ENCODE measurements around the gene CCDC47. TPM values are rescaled to one million over a fixed set of nuclear protein-coding genes. Genes with fewer than 3 reads are reported as not detected.

CCDC47 gene
- total RNA-seq, 1 experiment from 2014 or later, result 35.5 TPM

DNA sequence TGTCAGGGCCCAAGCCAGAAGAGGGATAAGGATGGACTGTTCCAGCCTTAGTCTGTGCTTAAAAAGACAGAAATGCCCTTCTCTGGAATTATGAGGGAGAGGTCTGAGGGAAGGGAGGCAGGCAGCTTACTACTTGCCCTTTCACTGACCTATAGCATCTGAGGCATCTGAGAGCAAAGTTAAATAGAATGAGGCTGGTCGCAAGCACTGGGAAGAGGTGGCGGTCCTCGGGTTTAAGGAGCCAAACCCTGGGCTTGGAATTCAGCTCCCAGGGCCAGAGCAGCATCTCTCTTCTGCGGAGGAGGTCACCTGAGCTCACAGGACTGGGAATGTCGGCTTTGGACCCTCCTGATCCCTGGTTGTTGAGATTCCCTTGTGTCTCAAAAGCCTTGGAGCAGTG lies 70.4 kb downstream of the CCDC47 start:
- DNase-seq (ENCODE audit: low read depth), result no peak
- in situ Hi-C loops (cut with HindIII; ENCODE audit: low pct_unique_long_range_greater_than_20kb, low sequenced_read_pairs), result no loop called here

DNA sequence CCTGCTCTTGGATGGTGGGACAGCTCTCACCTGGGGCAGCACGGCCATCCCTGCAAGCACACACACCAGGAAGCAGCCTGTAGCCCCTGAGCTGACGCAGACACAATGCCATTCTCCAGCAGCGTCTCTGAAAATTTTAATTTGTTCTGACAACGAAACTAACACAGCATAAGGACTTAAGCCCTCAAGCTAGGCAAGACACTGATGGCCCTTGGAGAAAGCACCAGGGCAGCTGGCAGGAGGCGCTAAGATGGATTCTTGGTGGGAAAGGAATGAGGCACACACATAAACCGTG lies 70.7 kb downstream of the CCDC47 start:
- DNase-seq (ENCODE audit: low read depth), result no peak
- in situ Hi-C loops (cut with HindIII; ENCODE audit: low pct_unique_long_range_greater_than_20kb, low sequenced_read_pairs), result no loop called here

DNA sequence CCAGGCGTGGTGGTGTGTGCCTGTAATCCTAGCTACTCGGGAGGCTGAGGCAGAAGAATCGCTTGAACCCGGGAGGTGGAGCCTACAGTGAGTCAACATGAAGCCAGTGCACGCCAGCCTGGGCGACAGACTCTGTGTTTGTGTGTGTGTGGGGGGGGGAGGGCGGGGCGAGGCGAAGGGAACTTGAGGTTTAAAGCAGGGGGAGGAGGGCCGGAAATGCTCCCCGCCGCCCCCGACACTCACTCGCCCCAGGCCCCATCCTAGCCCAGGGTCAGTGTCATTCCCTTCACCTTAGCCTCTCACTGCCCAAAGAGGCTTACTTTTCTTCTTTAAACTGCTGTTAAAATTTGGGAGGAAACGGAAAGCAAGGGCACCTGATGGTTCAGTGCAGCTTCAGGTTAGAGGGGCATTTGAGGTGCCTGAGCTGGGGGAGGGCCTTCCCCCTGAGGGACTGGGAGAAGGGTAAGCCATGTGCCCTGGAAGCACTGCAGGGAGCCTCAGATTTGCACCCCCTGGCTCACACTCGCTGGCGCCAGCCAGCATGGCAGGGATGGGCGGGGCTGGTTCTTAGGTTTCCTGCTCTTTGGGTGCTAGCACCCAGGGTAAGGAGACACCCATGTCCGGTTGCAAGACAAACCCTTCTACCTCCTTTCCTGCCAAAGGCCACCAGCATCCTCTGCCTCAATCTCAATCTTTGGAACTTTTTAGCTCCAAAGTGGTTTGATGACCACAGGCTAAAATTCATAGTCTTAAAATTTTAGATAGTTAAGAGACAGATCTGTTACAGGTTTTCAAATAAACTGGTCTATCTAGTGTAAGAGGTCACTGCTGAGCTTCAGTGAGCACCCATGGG lies 71.3 kb downstream of the CCDC47 start:
- in situ Hi-C loops (cut with HindIII; ENCODE audit: low pct_unique_long_range_greater_than_20kb, low sequenced_read_pairs), result no loop called here
- DNase-seq (ENCODE audit: low read depth), result no peak

DNA sequence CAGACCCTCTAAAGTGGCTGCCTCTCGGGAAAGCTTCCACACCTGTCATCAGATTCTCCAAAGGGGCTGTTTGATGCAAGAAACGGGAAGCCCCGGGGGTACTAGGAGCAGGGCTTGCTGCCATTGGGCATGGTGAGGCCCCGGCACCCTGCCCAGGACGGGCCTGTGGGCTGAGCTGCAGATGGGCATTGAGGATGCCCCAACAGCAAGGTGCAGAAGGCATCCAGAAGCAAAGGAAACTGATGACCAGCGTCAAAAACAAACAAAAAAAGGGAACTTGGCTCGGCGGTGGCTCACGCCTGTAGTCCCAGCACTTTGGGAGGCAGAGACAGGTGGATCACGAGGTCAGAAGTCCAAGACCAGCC lies 72.0 kb downstream of the CCDC47 start:
- in situ Hi-C loops (cut with HindIII; ENCODE audit: low pct_unique_long_range_greater_than_20kb, low sequenced_read_pairs), result no loop called here
- DNase-seq (ENCODE audit: low read depth), result no peak

DNA sequence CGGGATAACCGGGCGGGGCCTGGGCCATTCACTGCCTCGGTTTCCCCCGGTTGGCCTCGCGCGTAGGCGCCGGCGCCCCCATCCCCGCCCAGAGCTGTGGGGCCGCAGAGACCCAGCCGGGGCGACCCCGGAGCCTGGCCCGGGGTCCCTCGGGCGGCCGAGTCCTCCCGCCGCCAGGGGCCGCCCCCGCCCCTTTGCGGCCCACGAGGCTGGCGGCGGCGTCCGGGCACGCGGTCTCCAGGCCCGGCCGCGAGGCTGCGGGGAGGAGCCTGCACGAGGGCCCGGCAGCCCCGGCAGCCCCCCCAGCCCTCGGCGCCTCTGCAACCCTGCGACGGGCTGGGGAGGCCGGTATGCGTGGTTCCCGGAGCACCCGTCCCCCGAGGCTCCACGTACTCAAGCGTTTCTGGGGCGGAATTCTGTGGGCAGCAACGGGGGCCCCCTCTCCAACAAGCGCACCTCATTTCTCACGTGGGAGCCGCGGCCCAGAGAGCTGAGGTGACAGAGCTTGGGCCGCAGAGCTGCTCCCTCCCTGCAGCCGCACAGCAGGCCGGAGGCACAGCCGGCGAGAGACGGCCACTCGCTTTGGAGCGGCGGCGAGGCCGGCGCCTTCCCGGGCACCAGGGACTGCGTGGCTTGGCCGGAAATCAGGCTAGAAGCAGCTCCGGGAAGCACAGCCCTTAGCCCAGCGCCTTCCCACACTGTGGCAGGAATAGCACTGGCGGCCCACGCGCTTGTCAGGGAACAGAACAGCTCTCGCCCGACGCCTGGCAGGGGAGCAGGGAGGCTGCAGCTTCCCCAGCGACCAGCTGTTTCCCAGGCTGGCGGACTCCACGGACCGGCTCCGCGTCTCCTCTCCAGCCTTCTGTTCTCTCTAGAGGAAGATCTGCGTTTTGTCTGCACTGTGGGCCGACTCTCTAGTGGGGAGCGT lies 72.6 kb downstream of the CCDC47 start:
- DNase-seq (ENCODE audit: low read depth), result no peak
- in situ Hi-C loops (cut with HindIII; ENCODE audit: low pct_unique_long_range_greater_than_20kb, low sequenced_read_pairs), result no loop called here

DNA sequence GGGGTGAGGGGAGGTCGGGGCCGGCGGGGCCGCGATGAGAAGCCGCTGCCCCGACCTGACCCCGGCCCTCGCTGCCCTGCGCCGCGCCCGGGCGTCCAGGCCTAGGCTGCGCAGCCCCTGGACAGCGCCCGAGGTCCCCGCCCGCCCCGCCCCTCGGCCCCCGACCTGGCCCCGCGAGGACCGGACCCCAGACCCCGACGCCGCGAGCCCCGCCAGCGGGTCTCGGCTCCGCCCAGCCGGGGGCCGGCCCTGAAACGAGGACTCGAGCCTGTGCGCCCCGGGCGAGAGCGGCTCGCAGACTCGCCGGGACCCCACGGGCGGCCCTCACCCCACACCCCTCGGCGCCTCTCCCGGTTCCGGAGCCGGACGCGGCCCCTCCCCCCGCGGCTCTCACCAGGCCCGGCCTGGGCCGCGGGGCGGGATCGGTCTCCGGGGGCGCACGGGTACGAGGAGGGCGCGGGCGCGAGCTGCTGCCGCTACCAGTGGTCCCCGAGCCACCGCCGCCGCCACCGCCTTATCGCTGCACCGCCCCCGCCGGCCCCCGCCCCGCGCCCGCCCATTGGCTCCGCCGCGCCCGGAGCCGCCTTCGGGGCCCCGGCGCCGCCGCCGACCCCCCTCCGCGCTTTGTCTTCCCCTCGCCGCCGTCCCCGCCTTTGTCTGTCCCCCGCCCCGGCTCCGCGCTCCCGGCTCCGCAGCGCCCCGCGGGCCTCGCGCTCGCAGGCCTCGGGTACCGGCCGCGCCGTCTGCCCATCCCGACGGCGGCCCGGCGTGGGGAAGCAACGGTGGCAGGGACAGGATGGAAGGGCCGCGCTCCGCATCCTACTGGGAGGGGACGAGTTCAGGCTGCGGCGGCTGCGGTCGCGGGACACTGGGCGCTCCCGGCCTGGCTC lies 73.5 kb downstream of the CCDC47 start, which contains the start of gene LIMD2:
TSS of gene LIMD2 (minus strand) at position 488 of the 890 bp plus-strand sequence. CDS start 827 bp downstream, outside the sequence.
- in situ Hi-C loops (cut with HindIII; ENCODE audit: low pct_unique_long_range_greater_than_20kb, low sequenced_read_pairs), result no loop called here
- DNase-seq (ENCODE audit: low read depth), result peak; percentile 11

DNA sequence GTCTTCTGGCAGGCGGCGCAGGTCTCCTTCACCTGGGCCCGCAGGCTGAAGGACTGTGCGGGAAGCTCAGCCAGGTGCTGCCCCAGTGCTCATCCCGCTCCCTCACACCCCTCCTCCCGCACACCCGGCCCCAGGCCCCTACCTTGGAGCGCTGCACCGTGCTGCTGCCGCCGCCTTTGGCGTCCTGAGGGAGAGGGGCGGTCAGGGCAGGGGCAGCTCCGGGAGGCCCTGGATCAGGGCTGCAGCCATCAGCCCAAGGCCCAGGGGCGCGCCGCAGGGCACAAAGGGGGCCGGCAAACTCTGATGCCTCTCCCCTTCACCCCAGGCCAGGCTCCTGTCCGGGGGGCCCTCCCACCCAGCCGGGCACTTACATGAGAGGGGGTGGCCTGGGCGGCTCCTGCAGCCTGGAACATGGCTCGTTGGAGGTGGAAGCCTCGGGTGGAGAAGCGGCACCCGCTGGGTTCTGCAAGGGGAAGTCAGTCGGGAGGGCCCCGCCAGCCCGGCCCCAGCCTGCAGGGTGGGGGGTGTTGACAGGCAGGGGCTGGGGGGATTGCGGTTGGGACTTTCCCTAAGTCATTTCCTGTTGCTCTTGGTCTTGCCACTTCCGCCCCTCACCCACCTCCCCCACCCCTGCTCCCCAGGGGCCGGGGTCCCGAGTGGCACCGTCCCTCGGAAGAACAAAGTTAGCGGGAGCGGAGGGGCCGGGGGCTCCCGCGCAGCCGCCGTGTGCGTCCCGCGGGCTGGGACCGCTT lies 74.3 kb downstream of the CCDC47 start:
- in situ Hi-C loops (cut with HindIII; ENCODE audit: low pct_unique_long_range_greater_than_20kb, low sequenced_read_pairs), result no loop called here
- no peak for DNase-seq (ENCODE audit: low read depth)

DNA sequence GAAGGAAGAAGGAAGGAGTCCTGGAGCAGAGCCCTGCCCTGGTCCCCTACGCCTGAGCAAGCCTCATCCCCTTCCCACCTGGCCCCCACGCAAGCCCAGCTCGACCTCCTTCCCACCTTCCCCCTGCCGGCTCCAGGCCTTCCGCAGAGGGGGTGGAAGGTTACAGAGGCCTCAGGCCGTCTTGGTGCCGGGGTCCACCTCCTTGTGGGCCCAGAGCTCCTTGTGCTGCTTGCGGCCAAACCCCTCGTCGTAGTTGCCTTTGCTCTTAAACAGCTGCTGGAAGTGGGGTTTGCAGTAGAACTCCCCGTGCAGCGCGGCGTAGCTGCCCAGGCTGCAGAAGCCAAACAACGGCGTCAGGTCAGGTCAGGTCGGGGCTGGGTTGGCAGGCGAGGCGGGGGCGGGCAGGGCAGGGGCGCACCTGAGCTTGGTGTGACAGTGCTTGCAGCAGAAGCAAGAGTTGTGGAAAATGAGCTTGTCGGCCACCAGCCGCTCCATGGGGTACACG lies 75.0 kb downstream of the CCDC47 start:
- in situ Hi-C loops (cut with HindIII; ENCODE audit: low pct_unique_long_range_greater_than_20kb, low sequenced_read_pairs), result no loop called here
- DNase-seq (ENCODE audit: low read depth), result no peak

DNA sequence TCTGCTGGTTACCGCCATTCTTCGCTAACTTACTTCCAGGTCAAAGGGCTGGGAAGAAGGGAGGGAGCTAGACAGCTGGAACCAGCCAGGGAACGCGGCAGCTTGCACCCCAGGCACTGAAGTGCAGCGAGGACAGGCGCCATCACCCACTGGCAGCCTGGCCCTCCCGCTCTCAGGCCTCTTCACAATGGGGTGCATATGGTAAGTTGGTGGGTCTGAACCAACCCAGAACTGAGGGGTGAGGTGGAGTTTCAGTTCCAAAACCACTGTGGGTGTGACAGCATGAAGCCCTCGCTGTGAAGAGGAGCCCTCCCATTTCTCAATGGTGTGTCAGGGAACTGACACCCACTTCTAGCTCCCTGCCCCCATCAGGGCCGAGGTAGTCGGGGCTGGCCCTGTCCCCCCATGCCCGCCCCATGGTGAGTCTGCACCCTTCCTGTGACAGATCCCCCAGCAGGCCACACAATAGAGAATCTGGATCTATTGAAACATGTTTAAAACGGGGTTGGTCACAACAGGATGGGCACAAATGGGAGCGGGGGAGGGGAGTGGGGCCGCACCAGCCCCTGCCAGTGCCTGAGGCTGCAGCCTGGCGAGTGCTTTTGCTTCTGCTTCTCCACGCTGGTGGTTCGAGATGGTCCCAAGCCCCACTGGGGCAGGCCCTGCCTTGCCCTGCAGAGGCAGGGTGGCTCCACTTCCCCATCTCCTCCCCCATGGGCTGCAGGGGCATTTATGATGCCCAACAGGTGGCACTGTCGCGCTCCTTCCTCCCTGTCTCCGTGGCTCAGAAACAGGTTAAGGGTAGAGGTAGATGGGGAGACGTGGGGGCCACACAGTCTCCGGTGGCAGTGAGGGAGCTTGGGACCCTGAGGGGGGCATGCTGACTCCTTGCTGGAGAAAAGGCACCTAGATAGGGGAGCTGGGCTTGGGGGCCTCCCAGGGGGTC lies 75.8 kb downstream of the CCDC47 start:
- no peak for DNase-seq (ENCODE audit: low read depth)
- in situ Hi-C loops (cut with HindIII; ENCODE audit: low pct_unique_long_range_greater_than_20kb, low sequenced_read_pairs), result no loop called here

DNA sequence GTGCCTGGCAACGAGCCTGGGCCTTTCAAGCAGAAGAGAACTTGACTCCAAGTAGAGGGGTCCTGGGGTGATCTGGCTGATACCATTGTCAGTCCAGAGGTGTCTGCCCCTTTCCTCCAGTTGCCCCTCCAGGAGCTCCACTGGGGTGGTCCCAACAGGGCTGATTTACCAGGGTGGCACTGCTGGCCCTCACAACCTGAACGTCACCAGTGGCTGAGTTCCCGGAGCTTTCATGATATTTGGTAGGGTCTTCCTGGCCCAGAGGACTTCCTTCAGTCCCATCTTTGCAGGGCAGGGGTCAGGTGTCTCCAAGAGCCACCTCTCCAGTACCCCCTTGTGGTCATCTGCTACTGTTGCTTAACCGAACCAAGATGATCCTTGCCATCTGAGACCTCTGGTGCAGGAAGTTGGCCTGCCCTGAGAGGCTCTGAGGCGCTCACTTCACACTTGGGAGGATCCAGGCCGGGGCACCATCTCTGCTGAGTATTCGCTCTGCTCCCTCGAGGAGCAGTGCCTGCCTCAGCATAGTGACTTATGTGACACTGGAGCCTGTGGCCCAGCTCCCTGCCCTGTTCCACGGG lies 76.9 kb downstream of the CCDC47 start:
- DNase-seq (ENCODE audit: low read depth), result peak; percentile 33
- in situ Hi-C loops (cut with HindIII; ENCODE audit: low pct_unique_long_range_greater_than_20kb, low sequenced_read_pairs), result no loop called here

DNA sequence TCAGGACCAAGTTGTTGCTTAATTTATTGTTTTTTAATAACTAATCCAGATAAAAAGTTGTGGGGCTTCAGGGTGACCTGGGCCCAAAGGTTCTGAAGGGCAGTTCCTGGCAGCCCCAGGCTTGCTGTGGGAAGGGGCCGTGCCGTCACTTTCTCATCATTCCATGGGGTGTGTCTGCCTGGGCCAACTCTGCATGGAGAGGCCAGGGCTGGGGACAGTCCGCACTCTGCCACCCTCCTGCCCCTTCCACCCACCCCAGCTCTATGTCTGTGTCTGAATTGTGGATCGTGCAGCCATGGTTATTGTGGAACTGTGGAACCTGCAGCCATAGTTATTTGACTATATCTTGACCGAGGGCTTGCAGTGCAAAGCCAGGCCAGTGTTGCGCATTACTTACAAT lies 77.5 kb downstream of the CCDC47 start:
- in situ Hi-C loops (cut with HindIII; ENCODE audit: low pct_unique_long_range_greater_than_20kb, low sequenced_read_pairs), result no loop called here

More for the DNA sequence above, 77.5 kb downstream of the CCDC47 start:
- DNase-seq (ENCODE audit: low read depth), result no peak

Other genes with a start within 250 kb of the CCDC47 start
- 9.8 and 14.8 TPM in 2 replicates for gene DCAF7, start 223.1 kb downstream of the CCDC47 start, total RNA-seq (2014; rRNA removed; shearing (Covaris generic); ENCODE audit: low replicate concordance)
- gene TACO1, start 172.7 kb downstream of the CCDC47 start, total RNA-seq (2014; rRNA removed; shearing (Covaris generic); ENCODE audit: low replicate concordance), result 43.0 and 55.4 TPM in 2 replicates
- 14.5 and 16.7 TPM in 2 replicates for gene MAP3K3, start 151.2 kb downstream of the CCDC47 start, total RNA-seq (2014; rRNA removed; shearing (Covaris generic); ENCODE audit: low replicate concordance)
- gene LIMD2, start 73.5 kb downstream of the CCDC47 start, total RNA-seq (2014; rRNA removed; shearing (Covaris generic); ENCODE audit: low replicate concordance), result 5.5 and 6.7 TPM in 2 replicates
- 14.7 and 17.5 TPM in 2 replicates for gene STRADA, start 31.8 kb downstream of the CCDC47 start, total RNA-seq (2014; rRNA removed; shearing (Covaris generic); ENCODE audit: low replicate concordance)
- 18.5 and 23.7 TPM in 2 replicates for gene DDX42, start 573 bp upstream of the CCDC47 start, total RNA-seq (2014; rRNA removed; shearing (Covaris generic); ENCODE audit: low replicate concordance)
- 108 and 120 TPM in 2 replicates for gene PSMC5, start 53.8 kb upstream of the CCDC47 start, total RNA-seq (2014; rRNA removed; shearing (Covaris generic); ENCODE audit: low replicate concordance)
- 49.4 and 83.9 TPM in 2 replicates for gene FTSJ3, start 54.1 kb upstream of the CCDC47 start, total RNA-seq (2014; rRNA removed; shearing (Covaris generic); ENCODE audit: low replicate concordance)
- 125 and 162 TPM in 2 replicates for gene SMARCD2, start 69.1 kb upstream of the CCDC47 start, total RNA-seq (2014; rRNA removed; shearing (Covaris generic); ENCODE audit: low replicate concordance)
- not detected in 2 replicates for gene CSH2, start 100.1 kb upstream of the CCDC47 start, total RNA-seq (2014; rRNA removed; shearing (Covaris generic); ENCODE audit: low replicate concordance)
- gene GH2, start 108.3 kb upstream of the CCDC47 start, total RNA-seq (2014; rRNA removed; shearing (Covaris generic); ENCODE audit: low replicate concordance), result not detected in 2 replicates
- gene CSH1, start 123.0 kb upstream of the CCDC47 start, total RNA-seq (2014; rRNA removed; shearing (Covaris generic); ENCODE audit: low replicate concordance), result not detected in 2 replicates
- not detected in 2 replicates for gene CSHL1, start 137.7 kb upstream of the CCDC47 start, total RNA-seq (2014; rRNA removed; shearing (Covaris generic); ENCODE audit: low replicate concordance)
- gene GH1, start 145.2 kb upstream of the CCDC47 start, total RNA-seq (2014; rRNA removed; shearing (Covaris generic); ENCODE audit: low replicate concordance), result not detected in 2 replicates
- gene CD79B, start 158.7 kb upstream of the CCDC47 start, total RNA-seq (2014; rRNA removed; shearing (Covaris generic); ENCODE audit: low replicate concordance), result not detected in 2 replicates
- gene SCN4A, start 199.3 kb upstream of the CCDC47 start, total RNA-seq (2014; rRNA removed; shearing (Covaris generic); ENCODE audit: low replicate concordance), result 0.37 and 0.38 TPM in 2 replicates
- 1.1 and 3.9 TPM in 2 replicates for gene PRR29, start 224.8 kb upstream of the CCDC47 start, total RNA-seq (2014; rRNA removed; shearing (Covaris generic); ENCODE audit: low replicate concordance)
- gene ICAM2, start 247.0 kb upstream of the CCDC47 start, total RNA-seq (2014; rRNA removed; shearing (Covaris generic); ENCODE audit: low replicate concordance), result not detected in 2 replicates

Measured in Caki2 (cell line).